HG03342 (cell line): ENCODE data around the gene ZNF367.

Experiments used
- ATAC-seq: cut with Tn5 transposase; IDR thresholded peaks from one replicate; pipeline ENCODE4 v1.9.1; 2021; ENCODE audit warnings: mild to moderate bottlenecking, moderate library complexity; ENCODE audit not compliant: unreplicated experiment

The ZNF367 gene

GRCh38 chr9:96408409-96409280 lies 9.5 kb downstream of the ZNF367 start:
- no peak for ATAC-seq

- no peak for ATAC-seq
Observed at GRCh38 chr9:96400132-96400910, 17.8 kb downstream of the ZNF367 start.

GRCh38 chr9:96399325-96399633 lies 18.9 kb downstream of the ZNF367 start:
- no peak for ATAC-seq

DNA sequence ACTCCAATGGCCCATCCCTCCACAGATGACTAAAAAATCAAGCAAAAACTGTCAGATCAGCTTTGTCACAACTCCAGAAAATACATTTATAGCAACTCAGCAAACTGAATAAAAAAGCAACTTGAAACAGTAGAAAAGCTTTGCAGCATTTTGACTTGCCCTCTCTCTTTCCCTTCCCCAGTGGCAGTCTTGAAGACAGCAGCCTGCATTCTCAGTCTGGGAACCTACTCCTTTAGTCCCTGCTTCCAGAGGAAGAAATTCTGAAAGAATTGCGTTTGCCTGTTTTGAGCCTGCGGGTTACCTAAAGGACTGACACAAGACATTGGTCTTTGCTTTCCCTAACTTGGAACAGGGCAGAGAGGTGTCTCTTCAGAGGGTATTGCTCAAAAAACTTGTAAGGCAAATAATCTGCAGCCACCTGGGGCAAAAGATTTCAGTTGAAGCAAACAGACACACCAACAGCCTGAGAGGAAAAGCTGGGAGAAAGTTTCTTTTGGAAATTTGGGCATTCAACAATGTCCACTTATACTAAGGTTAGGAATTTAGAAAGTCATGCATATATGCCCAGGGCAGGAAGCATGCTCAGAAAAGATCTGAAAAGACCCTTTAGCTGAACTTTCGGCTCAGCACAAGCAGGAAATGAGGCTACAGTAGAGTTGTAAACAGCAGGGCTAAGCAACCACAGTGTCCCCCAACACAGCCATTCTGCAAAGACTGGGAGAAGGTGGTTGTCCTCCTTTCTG lies 19.4 kb downstream of the ZNF367 start:
- no peak for ATAC-seq

DNA sequence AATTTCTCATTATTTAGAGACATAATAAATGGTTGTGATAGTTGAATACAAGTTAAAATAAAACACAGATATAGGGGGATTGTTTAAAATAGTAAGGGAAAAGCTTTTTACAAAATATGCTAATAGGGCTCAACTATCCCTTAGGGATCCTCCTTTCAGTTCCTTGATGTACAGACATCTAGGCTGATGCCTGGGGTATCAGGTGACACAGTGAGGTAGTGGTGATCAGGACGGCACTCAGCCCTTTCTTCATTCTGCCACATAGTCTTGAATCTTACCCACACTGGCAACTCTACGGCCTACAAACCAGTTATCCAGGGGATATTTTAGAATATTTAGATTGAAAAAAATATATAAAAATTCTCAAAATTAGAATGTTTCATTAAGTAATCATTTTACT lies 22.2 kb downstream of the ZNF367 start:
- ATAC-seq, result no peak

DNA sequence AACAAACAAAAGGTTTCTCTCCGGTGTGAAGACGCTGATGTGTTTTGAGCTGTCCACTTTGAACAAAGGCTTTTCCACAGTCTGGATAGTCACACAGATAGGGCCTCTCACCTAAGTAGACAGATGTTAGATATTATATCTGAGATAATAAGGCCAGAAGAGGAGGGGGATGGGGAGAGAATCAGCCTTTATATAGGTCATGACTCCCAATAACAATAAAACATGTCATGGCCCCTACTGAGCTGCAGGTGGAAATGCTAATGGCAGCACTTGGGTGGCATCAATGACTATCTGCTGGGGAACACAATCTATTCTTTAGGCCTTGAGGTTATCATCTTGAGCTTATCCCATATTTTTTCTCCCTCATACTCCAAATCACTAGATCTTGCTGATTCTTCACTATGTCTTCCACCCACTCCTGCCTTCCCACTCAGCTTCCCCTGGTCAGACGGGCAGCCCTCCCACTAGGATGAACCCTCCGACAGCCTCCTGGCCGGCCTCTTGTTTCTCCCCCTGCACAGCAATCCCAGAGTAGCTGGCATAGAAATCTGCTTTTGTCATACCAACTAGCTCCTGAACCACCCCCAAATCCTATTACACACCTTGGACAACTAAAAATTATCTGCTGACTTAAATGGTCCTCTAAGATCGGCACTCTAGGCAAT lies 23.2 kb downstream of the ZNF367 start:
- no peak for ATAC-seq

DNA sequence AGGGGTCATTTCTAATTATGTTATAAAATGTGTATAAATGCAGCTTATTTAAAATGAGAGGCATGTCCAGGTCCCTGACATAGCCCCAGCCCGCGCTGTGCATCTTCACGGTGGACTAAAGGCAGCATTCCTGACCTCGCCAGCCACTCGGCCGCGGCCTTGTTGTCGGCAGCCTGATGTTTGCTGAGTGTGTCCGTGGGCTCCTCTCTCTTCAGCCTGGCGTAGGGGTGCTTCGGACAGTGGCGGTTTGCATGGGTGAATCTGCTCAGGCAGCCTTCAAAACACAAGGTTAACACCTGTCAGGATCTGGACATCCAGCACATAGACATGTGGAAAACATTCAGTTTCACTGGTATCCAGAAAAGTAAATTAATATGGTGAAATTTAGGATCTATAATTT lies 25.9 kb downstream of the ZNF367 start:
- no peak for ATAC-seq

GRCh38 chr9:96391021-96391765 lies 27.0 kb downstream of the ZNF367 start:
- ATAC-seq, result no peak

- ATAC-seq, result no peak
Observed at GRCh38 chr9:96388144-96388543, 30.0 kb downstream of the ZNF367 start.

- no peak for ATAC-seq
Observed at GRCh38 chr9:96386157-96386556, 32.0 kb downstream of the ZNF367 start.

DNA sequence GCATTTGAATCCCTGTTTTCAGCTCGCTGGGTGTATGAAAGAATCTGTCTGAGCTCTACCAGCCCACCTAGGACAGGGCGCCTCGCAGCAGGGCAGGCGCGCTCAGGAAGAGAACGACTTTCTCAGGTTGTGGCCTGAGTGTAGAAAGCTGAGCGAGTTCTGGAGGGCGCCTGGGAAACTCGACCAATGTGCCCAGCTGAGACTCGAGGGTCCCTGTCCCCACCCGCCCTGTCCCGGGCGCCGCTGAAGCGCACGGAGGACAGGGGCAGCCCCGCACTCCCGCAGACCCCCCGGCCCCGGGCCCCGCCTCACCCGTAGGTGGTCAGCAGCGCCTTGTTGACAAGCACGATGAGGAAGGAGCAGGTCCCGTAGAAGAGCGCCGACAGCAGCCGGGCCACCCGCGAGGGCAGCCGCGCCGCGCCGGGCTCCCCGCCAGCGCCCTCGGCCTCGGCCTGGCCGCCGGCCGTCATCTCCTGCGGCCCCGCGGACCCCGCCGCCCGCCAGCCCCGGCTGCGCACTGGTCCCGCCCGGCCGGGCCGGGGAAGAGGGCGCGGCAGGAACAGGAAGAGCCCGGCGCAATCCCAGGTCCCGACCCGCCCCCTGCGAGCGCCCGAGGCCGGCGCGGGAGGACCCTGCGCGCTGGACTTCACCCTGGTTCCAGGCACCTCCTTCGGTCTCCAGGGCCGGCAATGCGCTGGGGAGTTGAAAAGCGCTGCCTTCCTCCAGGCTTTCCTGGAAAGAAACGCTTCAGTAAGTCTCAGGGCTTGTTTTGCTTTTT lies 34.8 kb downstream of the ZNF367 start, which contains the start of gene SLC35D2:
TSS of gene SLC35D2 (minus strand) at position 547 of the 778 bp plus-strand sequence. CDS start at position 470, 77 bp downstream.
- no peak for ATAC-seq

DNA sequence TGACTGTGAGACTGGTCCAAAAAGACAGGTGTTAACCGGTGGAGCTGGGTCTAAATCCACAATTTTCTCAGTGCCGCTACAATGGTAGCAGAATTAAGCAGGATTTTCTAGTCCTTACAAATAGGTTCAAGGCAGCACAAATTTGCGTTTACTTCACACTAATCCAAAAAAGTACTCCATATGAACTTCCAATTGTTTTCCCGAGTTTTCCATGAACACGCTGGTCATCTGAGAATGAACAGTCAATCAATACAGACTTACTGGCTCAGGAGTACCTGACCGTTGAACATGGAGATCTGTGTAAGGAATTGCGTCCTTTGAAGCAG lies 35.4 kb downstream of the ZNF367 start:
- no peak for ATAC-seq

DNA sequence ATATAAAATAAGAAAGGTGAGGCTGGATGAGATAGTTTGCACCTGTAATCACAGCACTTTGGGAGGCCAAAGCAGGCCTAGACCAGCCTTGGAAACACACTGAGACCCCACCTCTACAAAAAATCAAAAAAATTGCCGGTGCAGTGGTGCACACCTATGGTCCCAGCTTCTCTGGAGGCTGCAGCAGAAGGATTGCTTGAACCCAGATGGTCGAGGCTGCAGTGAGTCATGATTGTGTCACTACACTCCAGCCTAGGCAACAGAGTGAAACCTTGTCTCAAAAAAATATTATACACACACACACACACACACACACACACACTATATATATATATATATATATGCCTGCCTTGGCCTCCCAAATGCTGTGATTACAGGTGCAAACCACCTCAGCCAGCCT lies 36.0 kb downstream of the ZNF367 start:
- ATAC-seq, result no peak

GRCh38 chr9:96381696-96382095 lies 36.5 kb downstream of the ZNF367 start:
- no peak for ATAC-seq

GRCh38 chr9:96381125-96381524 lies 37.0 kb downstream of the ZNF367 start:
- no peak for ATAC-seq

- ATAC-seq, result no peak
Observed at GRCh38 chr9:96379461-96379860, 38.7 kb downstream of the ZNF367 start.

DNA sequence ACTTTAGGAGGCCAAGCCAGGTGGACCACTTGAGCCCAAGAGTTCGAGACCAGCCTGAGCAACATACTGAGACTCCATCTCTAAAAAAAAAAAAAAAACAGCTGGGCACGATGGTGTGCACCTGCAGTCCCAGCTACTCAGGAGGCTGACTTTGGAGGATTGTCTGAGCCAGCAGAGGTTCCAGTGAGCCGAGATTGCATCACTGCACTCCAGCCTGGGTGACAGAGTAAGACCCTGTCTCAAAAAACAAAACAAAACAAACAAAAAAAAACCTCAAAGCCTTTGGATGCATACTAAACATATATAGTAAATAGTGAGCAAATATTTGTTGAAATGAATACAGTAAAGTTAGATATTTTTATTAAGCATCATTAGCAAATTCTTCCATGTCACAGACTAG lies 40.0 kb downstream of the ZNF367 start:
- no peak for ATAC-seq

DNA sequence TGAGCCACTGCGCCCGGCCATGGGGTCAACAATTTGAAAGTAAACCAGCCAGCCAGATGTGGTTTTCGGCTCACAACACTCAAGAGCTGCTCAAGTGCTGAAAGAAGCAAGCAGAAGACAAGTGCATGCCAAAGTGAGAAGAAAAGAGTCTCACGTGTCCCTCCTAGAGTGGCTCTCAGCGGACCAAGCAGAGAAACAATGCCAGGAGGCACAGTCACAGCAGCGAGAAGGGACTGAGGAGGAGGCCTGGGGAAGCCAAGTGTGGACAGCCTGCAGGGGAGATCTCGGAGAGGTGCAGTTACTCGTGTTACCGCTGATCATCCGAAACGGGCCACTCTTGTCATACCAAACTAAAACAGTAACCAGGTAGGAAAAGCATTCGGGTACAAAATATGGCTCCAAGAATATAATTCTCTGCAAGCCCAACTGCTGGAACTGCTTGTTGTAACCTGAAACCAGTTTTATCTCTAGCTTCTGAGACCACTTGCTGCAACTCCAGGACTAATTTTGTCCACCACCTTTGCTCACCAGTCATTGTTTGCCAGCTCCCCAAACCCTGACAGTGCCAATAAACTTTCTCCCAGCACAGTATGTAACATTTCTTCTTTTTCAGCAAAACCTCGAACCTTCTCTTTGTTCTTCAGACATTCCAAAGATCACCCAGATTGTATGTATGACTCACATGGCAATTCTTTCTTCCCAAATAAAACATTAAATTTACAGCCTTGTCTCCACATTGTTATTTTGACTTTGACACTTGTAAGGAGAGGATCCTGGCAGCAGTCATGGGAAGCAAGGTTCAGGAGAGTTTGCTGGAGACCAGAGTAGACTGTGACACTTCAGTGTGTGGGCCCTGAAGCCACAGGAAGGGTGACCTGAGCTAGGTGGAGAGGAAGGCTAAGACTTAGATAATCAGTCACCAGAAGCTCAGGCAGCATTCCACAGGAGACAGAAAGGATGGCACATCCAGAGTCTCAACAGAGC lies 41.0 kb downstream of the ZNF367 start:
- ATAC-seq, result no peak
